COLO829 (cell line): ENCODE data around the gene NKAIN1.
A peak's percentile ranks its signal among the peaks of the same experiment; 100 is the strongest.
"Not testable (repeated sequence)": the region's sequence is repeated elsewhere in the genome, so short reads cannot be mapped to it uniquely, and the experiment has no call there.

ENCODE experiments used
- DNase-seq: peaks from one replicate; pipeline ENCODE4 v3.0.0; 2012; ENCODE audit warnings: low spot score

NKAIN1 gene

DNA sequence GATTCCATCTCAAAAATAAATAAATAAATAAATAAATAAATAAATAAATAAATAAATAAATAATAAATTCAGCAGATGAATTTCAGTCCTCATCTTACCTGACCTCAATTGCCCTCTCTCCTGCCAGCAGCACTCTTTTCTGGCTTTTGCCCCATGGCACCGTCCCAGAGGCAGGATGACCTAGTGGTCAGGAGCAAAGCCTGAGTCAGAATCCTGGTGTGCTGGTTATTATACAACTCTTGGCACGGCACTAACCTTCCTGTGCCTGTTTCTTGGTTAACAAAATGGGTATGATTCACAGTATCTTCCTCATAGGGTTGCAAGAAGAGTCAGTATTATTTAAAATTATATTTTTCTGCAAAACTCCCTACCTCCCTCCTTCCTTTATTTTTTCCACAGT, 43.0 kb downstream of the NKAIN1 start:
- DNase-seq, result no peak

DNA sequence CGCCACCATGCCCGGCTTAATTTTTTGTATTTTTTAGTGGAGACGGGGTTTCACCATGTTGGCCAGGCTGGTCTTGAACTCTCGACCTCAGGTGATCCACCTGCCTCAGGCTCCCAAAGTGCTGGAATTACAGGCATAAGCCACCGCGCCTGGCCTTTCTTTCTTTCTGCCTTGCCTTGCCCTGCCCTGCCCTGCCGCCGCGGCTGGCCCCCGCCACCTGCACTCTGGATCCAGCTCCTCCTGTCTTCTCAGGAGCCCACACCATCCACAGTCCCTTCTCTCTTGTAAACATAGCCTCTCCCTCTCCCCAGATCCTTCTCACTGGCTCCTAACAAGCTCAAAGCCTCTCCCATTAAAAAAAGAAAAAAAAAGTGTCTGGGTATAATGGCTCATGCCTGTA, 44.4 kb downstream of the NKAIN1 start:
- not testable (repeated sequence) for DNase-seq

DNA sequence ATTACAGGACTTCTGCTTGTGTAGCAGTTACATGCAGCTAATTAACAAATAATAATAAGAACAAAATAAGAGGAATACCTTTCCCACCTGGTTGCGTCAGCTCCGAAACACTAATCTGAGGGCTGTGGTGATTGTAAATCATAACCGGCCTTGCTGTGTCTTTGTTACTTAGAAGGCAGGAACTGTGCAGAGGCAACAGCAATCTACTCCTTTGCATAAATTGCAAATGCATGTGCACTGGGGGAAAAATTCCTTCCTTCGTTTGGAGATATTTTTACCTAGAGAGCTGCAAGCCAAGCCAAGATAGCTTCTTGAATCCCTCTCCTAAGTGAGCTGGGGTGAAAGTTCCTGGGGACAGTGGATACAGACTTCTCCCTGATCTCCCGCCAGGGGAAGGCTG, 46.0 kb downstream of the NKAIN1 start:
- no peak for DNase-seq

DNA sequence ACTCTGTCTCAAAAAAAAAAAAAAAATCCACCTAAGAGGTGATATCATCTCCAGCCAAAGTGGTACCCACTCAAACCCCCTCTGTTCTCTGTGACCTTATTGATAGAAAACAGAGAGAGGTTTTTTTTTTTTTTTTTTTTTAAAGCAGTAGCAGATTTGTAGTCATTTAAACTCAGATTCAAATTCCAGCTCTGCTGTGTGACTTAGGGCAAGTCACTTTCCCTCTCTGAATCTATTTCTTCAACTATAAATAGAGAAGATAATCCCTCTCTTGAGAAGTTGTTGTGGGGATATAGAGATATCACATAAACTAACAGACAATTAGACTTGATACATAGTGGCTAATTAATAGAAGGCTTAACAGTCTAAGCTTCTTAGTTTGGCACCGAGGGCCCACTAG, 48.4 kb downstream of the NKAIN1 start:
- no peak for DNase-seq

DNA sequence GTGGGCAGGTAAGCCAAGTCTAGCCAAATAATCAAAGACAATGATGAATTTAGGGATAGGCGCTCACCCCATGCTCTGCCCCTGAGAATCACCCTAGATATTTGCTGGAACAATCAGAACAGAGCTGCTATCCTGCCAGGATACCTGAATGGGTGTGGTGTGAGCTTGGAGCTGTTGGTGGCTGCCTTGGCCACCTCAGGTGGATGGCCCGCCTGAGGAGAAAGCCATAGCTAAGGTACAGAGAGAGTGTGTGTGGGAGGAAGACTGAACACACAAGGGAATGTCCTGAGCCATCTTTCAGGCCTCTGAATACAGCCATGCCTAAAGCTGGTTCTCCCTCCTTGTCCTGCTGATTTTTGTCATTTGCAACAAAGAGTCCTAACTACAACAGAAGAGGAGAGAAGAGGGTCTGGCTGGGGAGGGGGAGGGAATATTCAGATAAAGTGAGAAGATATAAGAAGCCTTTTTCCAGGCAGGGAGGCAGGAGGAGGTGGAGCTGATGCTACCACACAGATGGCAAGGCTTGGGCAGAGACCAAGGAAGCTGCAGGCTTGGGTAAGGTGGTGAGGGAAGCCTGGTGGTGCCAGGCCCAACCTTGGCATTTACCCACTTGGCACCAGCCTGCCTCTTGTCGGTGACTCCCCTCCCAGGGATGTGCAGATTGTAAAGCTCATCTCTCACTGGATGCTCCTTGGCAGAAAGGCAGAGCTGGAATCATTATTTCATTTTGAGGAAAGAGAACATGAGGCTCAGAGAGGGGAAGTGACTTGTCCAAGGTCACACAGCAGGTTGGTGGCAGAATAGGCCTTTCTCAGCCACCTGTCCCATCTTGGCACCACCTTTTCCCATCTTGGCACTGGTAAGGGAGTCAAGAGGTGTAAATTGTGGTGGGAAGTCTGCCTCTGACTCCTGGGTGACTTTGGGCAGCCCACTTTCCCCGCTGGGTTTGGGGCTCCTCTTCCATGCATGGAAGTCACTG, 49.7 kb downstream of the NKAIN1 start:
- DNase-seq, result no peak

DNA sequence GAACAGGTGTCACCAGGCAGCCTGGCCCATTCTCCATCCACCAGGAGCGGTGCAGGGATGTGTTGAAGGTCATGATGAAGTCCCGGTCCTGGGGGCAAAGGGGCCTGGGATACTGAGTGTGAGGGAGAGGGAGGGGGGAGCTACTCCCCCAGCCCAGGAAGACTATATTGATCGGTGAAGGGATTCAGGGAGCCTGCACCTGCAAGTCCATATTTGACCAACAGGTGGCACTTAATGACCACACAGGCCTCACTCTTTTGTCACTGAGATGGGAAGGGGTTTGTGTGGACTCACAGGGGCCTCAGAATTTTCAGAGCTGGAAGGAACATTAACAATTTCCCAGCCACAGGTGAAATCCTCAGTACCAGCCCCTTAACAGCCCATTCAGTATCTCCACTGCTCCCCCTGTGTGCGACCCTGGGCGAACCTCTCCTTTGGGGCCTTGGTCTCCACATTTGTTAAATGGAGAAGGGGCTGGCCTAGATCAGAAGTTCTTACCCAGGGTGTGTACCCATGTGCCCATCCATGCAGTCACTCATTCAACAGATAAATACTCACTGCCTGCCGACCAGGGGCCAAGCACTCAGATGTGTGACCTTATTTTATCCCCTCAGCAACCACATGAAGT, 55.6 kb downstream of the NKAIN1 start:
- peak; percentile 28 for DNase-seq

DNA sequence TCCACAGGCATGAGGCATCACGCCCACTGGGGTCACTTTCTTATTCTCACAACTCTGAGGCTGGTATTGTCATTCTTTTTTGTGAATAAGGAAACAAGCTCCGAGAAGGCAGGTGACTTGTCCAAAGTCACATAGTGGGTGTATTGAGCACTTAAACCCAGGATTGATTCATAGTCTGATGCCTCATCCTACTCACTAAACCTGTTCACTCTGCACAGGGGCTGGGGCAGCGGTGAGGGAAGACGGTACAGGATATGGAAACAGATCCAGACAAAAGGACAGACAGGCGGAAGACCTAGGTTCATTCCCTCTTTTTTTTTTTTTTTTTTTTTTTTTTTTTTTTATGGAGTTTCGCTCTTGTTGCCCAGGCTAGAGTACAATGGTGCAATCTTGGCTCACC, 56.6 kb downstream of the NKAIN1 start:
- no peak for DNase-seq

DNA sequence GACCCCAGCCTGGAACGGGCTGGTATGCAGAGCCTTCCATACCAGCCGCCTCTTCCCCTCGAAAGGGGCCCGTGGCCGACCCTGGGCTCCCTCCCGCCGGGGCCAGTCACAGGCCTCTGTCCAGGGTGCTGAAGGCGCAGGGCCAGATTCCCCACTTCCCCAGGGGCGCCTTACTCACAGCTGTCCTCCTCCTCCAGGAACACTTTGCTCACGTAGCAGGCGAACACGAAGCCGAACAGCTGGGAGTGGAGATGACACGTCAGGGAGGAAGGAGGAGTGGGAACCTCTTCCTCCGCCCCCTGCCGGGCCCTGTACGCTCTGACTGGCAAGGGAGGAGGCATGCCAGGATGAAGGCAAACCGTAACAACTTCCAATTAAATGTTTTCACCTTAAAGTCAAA, 57.3 kb downstream of the NKAIN1 start:
- peak; percentile 62 for DNase-seq

DNA sequence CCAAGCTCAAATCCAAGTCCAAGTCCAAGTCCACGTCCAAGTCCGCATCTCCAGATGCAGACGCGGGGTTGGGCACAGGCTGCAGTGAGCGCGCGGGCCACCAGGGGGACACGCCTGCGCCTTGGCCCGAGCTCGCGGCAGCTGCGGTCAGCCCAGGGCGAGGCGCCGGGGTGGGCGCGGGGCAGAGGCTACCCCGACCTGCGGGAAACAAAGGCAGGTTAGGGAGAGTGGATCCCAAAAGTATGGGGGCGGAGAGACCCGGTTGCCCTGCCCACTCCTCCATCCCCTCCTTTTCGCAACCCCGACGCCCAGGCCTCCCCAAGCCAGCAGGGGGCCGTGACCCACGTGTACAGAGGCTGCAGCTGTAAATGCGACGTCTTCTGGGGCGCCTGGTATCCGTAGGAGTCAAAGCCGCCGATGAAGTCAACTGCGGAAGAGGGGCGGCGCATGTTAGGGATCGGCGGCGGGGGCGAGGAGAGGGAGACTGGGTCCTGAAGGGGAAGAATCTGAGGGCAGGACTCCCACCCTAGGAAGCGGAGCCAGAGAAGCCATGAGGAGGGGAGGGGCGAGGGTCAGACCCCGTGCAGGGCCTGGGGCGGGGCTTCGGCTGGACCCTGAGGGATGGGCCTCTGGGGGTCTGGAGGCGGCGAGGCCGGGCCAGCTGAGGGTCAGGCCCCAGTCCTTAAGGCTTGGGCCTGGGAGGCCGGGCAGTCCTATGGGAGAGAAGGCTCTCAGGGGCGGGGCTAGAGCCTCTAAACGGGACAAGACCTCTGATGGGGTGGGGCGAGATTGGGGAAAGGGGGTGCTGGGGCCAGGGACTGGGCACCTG, 58.0 kb downstream of the NKAIN1 start:
- peak; percentile 30 for DNase-seq

DNA sequence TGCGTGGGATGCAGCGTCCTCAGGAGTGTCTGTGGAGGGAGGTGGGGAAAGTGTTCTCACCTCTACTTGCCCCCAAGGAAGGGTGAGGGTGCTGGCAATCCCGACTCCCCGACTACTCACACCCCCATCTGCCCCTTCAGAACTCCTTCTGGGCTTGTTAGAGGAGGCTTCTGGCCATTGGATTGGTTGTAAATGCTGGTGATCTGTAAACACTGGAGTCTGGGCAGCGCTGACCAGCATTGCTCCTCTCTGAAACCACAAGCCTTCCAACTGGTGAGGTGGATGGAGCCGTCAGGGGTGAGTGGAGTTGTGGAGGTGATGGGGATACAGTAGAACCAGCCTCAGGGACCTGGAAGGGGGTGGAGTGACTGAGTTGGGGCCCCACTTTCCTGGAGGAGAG, 59.3 kb downstream of the NKAIN1 start:
- no peak for DNase-seq

DNA sequence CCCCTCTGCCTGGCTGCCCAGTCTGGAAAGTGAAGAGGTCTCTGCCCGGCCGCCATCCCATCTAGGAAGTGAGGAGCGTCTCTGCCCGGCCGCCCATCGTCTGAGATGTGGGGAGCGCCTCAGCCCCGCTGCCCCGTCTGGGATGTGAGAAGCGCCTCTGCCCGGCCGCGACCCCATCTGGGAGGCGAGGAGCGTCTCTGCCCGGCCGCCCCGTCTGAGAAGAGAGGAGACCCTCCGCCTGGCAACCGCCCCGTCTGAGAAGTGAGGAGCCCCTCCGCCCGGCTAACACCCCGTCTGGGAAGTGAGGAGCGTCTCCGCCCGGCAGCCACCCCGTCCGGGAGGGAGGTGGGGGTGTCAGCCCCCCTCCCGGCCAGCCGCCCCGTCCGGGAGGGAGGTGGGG, 63.4 kb downstream of the NKAIN1 start:
- DNase-seq, result not testable (repeated sequence)

DNA sequence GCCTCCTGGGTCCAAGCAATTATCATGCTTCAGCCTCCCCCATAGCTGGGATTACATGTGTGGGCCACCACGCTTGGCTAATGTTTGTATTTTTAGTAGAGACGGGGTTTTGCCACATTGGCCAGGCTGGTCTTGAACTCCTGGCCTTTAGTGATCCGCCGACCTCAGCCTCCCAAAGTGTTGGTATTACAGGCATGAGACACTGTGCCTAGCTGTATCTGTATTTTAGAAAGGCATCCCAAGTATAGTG, 69.3 kb downstream of the NKAIN1 start:
- no peak for DNase-seq

DNA sequence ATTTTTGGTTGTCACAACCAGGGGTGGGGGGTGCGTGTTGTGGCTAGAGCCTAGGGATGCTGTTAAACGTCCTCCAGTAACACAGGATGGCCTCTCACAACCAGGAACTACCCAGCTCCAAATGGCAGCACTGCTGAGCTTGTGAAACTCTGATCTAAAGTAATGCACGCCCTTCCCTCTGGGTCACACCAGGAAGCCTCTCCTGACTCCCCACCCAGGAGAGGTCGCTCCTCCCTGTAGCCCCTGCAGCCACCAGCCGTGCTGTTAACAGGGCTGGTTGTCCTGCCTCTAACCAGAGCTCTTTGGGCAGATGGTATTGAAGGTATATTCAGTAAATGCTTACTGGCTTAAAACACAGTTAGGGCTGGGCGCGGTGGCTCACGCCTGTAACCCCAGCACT, 73.2 kb downstream of the NKAIN1 start:
- DNase-seq, result no peak

DNA sequence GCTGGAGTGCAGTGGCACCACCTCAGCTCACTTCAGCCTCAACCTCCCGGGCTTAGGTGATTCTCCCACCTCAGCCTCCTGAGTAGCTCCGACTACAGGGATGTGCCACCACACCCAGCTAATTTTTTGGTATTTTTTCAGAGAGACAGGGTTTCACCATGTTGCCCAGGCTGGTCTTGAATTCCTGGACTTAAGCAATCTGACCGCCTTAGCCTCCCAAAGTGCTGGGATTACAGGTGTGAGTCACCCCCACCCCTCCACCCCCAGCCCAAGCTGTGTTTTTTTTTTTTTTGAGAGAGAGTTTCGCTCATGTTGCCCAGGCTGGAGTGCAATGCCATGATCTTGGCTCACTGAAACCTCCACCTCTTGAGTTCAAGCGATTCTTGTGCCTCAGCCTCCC, 75.4 kb downstream of the NKAIN1 start:
- no peak for DNase-seq

DNA sequence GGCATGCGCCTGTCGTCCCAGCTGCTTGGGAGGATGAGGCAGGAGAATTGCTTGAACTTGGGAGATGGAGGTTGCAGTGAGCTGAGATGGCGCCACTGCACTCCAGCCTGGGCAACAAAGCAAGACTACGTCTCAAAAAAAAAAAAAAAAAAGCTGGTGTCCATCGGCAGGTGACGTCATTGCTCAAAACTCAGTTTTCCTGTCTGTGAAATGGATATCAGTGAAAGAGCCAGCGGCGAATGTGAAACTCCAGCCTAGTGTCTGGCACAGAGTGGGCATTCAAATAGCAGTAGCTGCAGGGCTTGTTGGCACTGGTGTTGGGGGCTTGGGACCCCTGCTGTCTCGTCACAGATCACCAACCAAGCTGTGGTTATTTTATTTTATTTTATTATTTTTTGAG, 75.8 kb downstream of the NKAIN1 start:
- DNase-seq, result no peak

DNA sequence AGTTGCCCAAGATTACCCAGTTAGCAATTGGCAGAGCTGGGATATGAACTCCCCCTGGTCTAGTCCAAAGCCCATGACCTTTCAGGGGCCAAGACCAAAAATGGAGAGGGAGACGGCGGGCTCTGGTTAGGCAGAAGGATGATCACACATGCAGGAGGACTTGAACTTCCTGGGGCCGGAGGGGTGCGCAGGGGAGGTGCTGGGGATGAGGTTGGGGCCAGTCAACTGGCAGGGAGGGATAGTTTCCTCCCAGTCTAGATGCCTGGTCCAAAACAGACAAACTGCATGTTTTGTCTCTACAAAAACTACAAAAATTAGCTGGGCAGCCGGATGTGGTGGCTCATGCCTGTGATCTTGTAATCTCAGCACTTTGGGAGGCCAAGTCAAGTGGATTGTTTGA, 78.1 kb downstream of the NKAIN1 start:
- DNase-seq, result no peak

DNA sequence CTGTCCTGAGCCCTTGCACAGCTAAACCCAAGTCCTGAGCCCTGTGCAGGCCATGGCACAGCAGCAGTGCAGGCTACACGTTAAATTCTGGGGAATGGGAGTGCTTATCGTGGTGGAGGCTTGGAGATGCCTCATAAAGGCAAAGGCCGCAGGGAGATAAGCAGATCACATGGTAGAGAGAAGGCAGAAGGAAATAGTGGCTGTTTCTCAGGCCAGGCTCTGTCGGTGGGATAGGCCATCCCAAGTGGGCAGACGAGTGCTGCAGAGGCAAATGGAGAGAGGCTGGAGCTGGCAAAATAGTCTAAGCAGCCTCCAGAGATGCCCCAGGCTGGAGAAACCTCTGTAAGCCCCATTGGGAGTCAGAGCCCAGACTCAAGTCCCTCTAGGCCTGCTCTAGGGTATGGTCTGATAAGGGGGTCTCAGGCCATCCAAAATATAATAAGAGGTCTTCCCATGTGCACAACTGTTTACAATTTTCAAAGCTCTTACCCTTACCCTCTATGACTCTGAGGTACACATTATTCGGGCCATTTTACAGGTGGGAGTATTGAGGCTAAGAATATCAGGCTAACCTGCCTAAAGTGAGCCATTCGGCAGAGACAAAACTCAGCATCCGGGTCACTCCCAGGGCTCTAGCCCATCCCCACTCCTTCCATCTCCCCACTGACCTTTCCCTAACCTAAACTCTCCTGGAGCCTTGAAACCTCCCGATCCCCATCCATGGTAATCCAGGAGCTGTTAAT, 79.6 kb downstream of the NKAIN1 start:
- DNase-seq, result no peak

DNA sequence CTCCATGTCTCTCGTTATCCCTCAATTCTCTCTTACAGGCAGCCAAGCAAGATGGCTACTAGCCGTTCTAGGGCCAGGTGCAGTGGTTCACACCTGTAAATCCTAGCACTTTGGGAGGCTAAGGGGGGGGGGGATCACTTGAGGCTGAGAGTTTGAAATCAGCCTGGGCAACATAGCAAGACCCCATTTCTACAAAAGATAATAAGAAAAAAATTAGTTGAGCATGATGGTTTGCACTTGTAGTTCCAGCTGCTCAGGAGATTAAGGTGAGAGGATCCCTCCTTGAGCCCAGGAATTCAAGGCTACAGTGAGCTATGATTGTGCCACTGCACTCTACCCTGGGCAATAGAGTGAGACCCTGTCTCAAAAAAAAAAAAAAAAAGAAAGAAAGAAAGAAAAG, 80.4 kb downstream of the NKAIN1 start:
- no peak for DNase-seq

DNA sequence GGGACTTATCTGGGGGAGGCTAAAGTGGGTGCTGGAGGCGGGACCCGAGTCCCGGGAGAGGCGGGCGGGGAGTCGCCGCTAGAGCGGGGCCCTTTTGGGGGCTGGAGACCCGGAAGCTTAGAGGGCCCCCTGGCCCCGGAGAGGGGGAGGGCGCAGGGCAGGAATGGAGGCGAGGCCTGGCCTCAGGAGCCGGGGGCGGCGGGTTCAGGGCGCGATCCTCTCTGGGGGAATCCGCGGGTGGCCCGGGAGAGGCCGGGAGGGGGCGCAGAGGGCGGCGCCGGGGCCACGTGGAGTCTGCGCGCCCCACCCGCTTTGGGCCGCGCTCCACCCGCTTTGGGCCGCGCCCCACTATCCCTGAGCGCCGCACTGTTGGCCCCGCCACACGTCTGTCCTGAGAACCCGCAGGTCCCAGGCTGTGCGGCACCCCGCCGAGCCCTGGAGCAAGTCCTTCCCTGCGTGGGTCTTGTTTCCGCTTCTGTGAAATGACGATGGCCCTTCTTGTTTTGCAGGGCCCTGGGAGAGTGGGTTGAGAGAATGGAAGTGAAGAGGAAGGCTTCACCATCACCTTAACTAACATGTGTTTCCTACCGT, 84.4 kb downstream of the NKAIN1 start:
- DNase-seq, result no peak

DNA sequence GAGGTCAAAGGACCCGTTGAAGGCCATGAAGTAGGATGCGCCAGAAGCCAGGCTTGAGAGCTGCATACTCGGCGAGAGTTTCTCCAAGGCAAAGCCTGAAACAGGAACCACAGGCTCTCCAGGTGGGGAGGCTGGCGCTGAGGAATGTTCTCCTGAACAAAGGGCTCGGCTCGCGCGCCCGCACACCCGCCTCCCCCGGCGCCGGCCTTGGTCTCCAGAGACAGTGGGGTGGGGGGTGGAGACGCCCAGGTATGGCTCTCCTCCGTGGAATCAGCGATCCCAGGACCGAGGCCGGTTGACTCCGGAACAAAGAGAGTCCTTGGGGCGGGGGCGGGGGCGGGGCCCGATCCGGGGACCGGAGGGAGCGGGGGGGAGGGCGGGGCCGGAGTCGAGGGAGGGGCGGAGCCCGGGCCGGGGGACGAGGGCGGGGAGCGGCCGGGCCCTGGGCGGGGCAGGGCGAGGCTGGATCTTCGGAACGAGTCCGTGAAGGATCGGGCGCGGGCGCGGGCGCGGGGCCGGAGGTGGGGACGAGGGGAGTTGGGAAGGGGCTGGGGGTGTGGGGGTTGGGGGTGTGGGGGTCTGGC, 85.0 kb downstream of the NKAIN1 start:
- peak; percentile 63 for DNase-seq

DNA sequence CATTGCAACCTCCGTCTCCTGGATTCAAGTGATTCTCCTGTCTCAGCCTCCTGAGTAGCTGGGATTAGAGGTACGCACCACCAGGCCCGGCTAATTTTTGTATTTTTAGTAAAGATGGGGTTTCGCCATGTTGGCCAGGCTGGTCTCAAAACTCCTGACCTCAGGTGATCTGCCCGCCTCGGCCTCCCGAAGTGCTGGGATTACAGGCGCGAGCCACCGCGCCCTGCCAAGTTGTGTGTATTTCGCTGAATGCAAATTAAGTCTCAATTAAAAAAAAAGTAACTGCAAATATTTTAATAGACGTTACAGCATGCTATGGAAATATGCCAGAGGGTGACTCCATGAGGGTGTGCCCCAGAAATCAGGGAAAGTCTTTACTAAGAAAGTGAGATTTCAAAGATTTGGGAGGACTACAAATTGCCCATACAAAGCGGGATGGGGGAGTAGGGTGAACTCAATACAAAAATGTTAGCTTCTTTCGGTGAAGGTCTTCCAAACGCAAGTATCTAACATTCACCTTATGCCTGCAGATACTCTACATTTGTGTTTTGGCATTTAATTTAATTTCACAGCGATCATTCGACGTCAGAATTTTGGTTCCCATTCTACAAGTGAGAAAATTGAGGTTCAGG, 85.6 kb downstream of the NKAIN1 start:
- DNase-seq, result no peak
